ENCODE measurements around the gene AQP2. TPM values are rescaled to one million over a fixed set of nuclear protein-coding genes. Genes with fewer than 3 reads are reported as not detected.
A peak's percentile ranks its signal among the peaks of the same experiment; 100 is the strongest.

Gene AQP2
- total RNA-seq, 1 donor from 2014 or later = not detected

- H3K36me3 ChIP-seq = no peaks in the 10 kb centered on the region
- no peak for DNase-seq
- peaks cover 16% of the 10 kb centered on the region for H3K4me1 ChIP-seq
- H3K9me3 ChIP-seq (replicated peaks) = no peaks in the 10 kb centered on the region
- intact Hi-C loops (cut with micrococcal nuclease) = no loop called here
- H3K27ac ChIP-seq (replicated peaks) = peak overlapping the region; percentile 63
- no peak for TF ChIP-seq CTCF (IDR thresholded peaks at IDR 0.05; ENCODE audit: borderline replicate concordance)
- peaks cover 15% of the 10 kb centered on the region for H3K27me3 ChIP-seq (ENCODE audit: low read depth)
- no peak overlapping the region for H3K4me3 ChIP-seq
Observed at GRCh38 chr12:49921936-49922335, 28.6 kb upstream of the AQP2 start.

- H3K27me3 ChIP-seq (ENCODE audit: low read depth) = peaks cover 11% of the 10 kb centered on the region
- no peak for TF ChIP-seq CTCF (IDR thresholded peaks at IDR 0.05; ENCODE audit: borderline replicate concordance)
- intact Hi-C loops (cut with micrococcal nuclease) = no loop called here
- no peaks in the 10 kb centered on the region for H3K9me3 ChIP-seq (replicated peaks)
- no peaks in the 10 kb centered on the region for H3K36me3 ChIP-seq
- DNase-seq = peak; percentile 57
- H3K27ac ChIP-seq (replicated peaks) = peak overlapping the region; percentile 63
- peaks cover 16% of the 10 kb centered on the region for H3K4me1 ChIP-seq
- no peak overlapping the region for H3K4me3 ChIP-seq
Observed at GRCh38 chr12:49922349-49923034, 28.0 kb upstream of the AQP2 start.

- TF ChIP-seq CTCF (IDR thresholded peaks at IDR 0.05; ENCODE audit: borderline replicate concordance) = no peak
- peak overlapping the region; percentile 63 for H3K27ac ChIP-seq (replicated peaks)
- DNase-seq = peak; percentile 49
Observed at GRCh38 chr12:49923035-49923644, 27.4 kb upstream of the AQP2 start.

GRCh38 chr12:49923880-49924556 lies 26.5 kb upstream of the AQP2 start:
- H3K27ac ChIP-seq (replicated peaks) = peak overlapping the region; percentile 63
- no peaks in the 10 kb centered on the region for H3K9me3 ChIP-seq (replicated peaks)

More at GRCh38 chr12:49923035-49923644, 27.4 kb upstream of the AQP2 start:
- Histone ChIP-seq H3K36me3 (no peaks in the 10 kb centered on the region), H3K4me3 (no peak overlapping the region), H3K9me3 (replicated peaks) (no peaks in the 10 kb centered on the region), H3K27me3 (ENCODE audit: low read depth) (peaks cover 5% of the 10 kb centered on the region), H3K4me1 (peaks cover 16% of the 10 kb centered on the region)
- intact Hi-C loops (cut with micrococcal nuclease) = no loop called here

More at GRCh38 chr12:49923880-49924556, 26.5 kb upstream of the AQP2 start:
- intact Hi-C loops (cut with micrococcal nuclease) = no loop called here
- Histone ChIP-seq H3K4me1 (peaks cover 16% of the 10 kb centered on the region), H3K4me3 (no peak overlapping the region), H3K27me3 (ENCODE audit: low read depth) (no peaks in the 10 kb centered on the region), H3K36me3 (no peaks in the 10 kb centered on the region)
- TF ChIP-seq CTCF (IDR thresholded peaks at IDR 0.05; ENCODE audit: borderline replicate concordance) = no peak
- no peak for DNase-seq
